DMS53 treated with DMSO at 0.1 percent for 48 hours (cell line): ENCODE measurements around the gene SEPHS2.
A peak's percentile ranks its signal among the peaks of the same experiment; 100 is the strongest.
"Not testable (repeated sequence)": the region's sequence is repeated elsewhere in the genome, so short reads cannot be mapped to it uniquely, and the experiment has no call there.

Source experiments
- DNase-seq: peaks from one replicate; lab custom pipeline; 2025; ENCODE audit not compliant: unreplicated experiment; lab: John Stamatoyannopoulos, UW

SEPHS2 gene

GRCh38 chr16:30445408-30446202 lies at the start of gene SEPHS2:
Gene SEPHS2, minus strand, starts transcription at chr16:30445874. Its CDS starts 147 bp downstream, at chr16:30445727.
- DNase-seq: peak; percentile 96

- no peak for DNase-seq
Observed at GRCh38 chr16:30494709-30495108, 49.0 kb upstream of the SEPHS2 start.

GRCh38 chr16:30493941-30494488 lies 48.3 kb upstream of the SEPHS2 start:
- no peak for DNase-seq

GRCh38 chr16:30491744-30492308 lies 46.2 kb upstream of the SEPHS2 start:
- peak; percentile 12 for DNase-seq

GRCh38 chr16:30491229-30491628 lies 45.6 kb upstream of the SEPHS2 start:
- no peak for DNase-seq

GRCh38 chr16:30490210-30490609 lies 44.5 kb upstream of the SEPHS2 start:
- DNase-seq: no peak

- DNase-seq: peak; percentile 44
Observed at GRCh38 chr16:30488764-30489605, 43.3 kb upstream of the SEPHS2 start.

- DNase-seq: no peak
Observed at GRCh38 chr16:30485818-30486436, 40.3 kb upstream of the SEPHS2 start.

GRCh38 chr16:30484887-30485286 lies 39.2 kb upstream of the SEPHS2 start:
- no peak for DNase-seq

- no peak for DNase-seq
Observed at GRCh38 chr16:30482366-30482765, 36.7 kb upstream of the SEPHS2 start.

- DNase-seq: no peak
Observed at GRCh38 chr16:30481381-30481780, 35.7 kb upstream of the SEPHS2 start.

- DNase-seq: no peak
Observed at GRCh38 chr16:30478766-30479478, 33.2 kb upstream of the SEPHS2 start.

- DNase-seq: not testable (repeated sequence)
Observed at GRCh38 chr16:30477773-30478172, 32.1 kb upstream of the SEPHS2 start.

- no peak for DNase-seq
Observed at GRCh38 chr16:30476991-30477390, 31.3 kb upstream of the SEPHS2 start.

GRCh38 chr16:30474684-30475083 lies 29.0 kb upstream of the SEPHS2 start:
- DNase-seq: no peak

- no peak for DNase-seq
Observed at GRCh38 chr16:30474074-30474452, 28.4 kb upstream of the SEPHS2 start.

- DNase-seq: no peak
Observed at GRCh38 chr16:30473231-30474073, 27.8 kb upstream of the SEPHS2 start.

- DNase-seq: no peak
Observed at GRCh38 chr16:30472328-30472942, 26.8 kb upstream of the SEPHS2 start, which contains the start of gene ITGAL. Gene ITGAL, plus strand, starts transcription at chr16:30472742. Its CDS starts 96 bp downstream, at chr16:30472838.

GRCh38 chr16:30470632-30470995 lies 24.9 kb upstream of the SEPHS2 start:
- no peak for DNase-seq
